ENCODE data around the gene EID2. TPM values are rescaled to one million over a fixed set of nuclear protein-coding genes. Genes with fewer than 3 reads are reported as not detected.

Gene EID2
- total RNA-seq, 1 donor from 2014 or later: 19.6 TPM

- DNase-seq (ENCODE audit: low read depth, low spot score): no peak
Observed at GRCh38 chr19:39533791-39534190, 6.2 kb downstream of the EID2 start.

DNA sequence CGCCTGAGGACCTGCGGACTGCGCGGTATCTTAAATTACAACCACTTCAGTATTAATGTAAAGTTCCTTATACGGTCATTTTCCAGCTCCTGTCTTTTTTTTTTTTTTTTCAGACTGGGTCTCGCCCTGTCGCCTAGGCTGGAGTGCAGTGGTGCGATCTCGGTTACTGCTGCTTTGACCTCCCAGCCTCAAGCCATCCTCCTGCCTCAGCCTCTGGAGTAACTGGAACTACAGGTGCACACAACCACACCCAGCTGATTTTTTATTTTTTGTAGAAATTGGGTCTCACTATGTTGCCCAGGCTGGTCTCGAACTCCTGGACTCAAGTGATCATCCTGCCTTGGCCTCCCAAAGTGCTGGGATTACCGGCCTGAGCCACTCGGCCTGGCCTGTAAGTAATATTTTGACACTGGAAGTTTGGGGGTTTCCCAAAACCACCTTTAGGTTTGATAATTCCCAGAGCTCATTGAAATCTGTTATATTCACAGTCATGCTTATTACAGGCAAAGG, 6.9 kb downstream of the EID2 start:
- no peak for DNase-seq (ENCODE audit: low read depth, low spot score)

- peak; percentile 87 for DNase-seq (ENCODE audit: low read depth, low spot score)
Observed at GRCh38 chr19:39532233-39533002, 7.5 kb downstream of the EID2 start, which contains the start of gene EID2B. TSS of gene EID2B (minus strand) at chr19:39532852. CDS start at chr19:39532802, 50 bp downstream.

GRCh38 chr19:39531834-39532232, 8.1 kb downstream of the EID2 start:
- DNase-seq (ENCODE audit: low read depth, low spot score): no peak

GRCh38 chr19:39525205-39525604, 14.8 kb downstream of the EID2 start:
- no peak for DNase-seq (ENCODE audit: low read depth, low spot score)

DNA sequence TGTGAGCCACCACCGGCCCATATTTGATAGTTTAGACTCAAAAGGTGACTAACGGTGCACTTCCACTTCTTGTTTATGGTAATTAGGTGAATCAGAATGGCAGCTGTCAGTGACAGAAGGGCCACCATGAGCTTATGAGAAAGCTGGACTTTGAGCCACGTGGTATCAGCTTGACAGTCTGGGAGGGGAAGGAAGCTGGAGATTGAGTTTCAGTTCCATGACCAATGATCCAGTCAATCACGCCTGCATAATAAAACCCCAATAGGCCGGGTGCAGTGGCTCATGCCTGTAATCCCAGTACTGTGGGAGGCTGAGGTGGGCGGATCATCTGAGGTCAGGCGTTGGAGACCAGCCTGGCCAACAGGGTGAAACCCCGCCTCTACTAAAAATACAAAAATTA, 15.5 kb downstream of the EID2 start:
- DNase-seq (ENCODE audit: low read depth, low spot score): no peak

- no peak for DNase-seq (ENCODE audit: low read depth, low spot score)
Observed at GRCh38 chr19:39520541-39521484, 19.1 kb downstream of the EID2 start.

GRCh38 chr19:39518975-39519374, 21.0 kb downstream of the EID2 start:
- no peak for DNase-seq (ENCODE audit: low read depth, low spot score)

DNA sequence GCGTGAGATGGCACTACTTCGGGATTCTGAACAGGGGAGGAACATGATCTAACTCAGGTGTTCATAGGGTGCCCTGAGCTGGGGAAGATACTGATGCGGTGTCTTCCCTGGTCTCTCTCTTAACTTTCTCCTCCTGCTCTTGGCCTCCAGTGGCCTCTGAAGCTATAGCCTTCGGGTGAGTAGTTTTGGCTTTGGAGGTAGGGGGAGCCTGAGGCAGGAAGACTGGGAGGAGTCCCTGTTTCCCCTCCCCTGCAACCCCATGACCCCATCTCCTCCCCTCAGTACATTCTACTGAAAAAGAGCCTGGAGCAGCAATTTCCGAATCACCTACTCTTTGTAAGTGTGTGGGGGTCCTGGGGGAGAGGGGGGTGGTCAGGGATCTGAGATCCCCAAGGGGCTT, 21.5 kb downstream of the EID2 start:
- no peak for DNase-seq (ENCODE audit: low read depth, low spot score)

DNA sequence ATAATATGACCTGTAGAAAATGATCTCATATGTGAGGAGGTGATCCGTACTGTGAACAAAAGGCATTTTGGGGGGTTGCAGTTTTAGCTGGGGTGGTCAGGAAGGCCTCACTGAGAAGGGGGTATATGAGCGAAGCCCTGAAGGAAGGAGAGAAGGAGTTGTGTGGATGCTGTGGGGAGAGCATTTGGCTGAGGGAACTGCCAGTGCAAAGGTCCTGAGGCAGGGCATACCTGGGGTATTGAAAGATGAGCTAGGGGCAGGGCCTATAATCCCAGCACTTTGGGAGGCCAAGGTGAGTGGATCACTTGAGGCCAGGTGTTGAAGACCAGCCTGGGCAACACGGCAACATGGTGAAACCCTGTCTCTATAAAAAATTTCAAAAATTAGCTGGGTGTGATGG, 22.5 kb downstream of the EID2 start:
- DNase-seq (ENCODE audit: low read depth, low spot score): no peak

GRCh38 chr19:39516270-39516669, 23.7 kb downstream of the EID2 start:
- no peak for DNase-seq (ENCODE audit: low read depth, low spot score)

GRCh38 chr19:39515551-39516191, 24.3 kb downstream of the EID2 start:
- no peak for DNase-seq (ENCODE audit: low read depth, low spot score)

DNA sequence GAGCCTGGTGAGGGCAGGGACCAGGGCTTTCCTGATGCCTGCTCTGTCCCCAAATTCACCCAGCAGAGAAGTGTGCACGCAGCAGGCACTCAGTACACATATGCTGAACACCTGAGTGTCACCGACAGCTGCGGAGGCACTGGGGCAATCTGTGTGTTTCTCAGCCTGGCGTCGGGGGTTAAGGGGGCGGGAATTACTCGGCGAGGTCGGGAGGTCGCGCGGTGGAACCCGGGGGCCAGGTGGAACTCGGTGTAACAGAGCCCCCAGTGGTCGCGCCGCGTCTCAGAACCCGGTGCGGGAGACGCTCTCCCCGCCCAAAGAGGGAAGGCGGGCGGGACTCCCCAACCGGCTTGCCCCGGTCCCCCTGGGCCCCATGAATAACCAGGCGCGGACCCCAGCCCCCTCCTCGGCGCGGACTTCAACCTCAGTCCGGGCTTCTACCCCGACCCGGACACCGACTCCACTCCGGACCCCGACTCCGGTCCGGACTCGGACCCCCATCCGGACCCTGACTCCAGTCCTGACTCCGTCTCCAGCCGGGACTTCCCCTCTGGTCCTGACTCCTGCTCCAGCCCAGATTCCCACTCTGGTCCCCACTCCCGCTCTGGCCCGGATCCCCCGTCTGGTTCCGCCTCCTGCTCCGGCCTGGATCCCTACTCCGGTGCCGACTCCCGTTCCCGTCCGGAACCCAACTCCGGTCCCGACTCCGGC, 25.0 kb downstream of the EID2 start, which contains the start of gene SELENOV:
Gene SELENOV (plus strand): TSS at position 300 of the 711 bp plus-strand sequence. CDS start 74 bp downstream, at position 374.
- no peak for DNase-seq (ENCODE audit: low read depth, low spot score)

- DNase-seq (ENCODE audit: low read depth, low spot score): no peak
Observed at GRCh38 chr19:39512988-39513387, 27.0 kb downstream of the EID2 start.

- DNase-seq (ENCODE audit: low read depth, low spot score): no peak
Observed at GRCh38 chr19:39509233-39509632, 30.7 kb downstream of the EID2 start.

DNA sequence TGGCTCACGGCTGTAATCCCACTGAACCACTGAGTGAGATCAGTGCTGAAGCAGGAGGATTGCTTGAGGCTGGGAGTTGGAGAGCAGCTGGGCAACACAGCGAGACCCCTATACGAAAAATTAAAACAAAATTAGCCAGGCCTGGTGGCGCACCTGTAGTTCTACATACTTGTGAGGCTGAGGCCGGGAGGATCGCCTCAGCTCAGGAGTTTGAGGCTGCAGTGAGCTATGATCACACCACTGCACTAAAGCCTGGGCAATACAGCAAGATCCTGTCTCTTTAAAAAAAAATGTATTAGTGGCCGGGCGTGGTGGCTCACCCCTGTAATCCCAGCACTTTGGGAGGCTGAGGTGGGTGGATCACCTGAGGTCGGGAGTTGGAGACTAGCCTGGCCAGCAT, 31.3 kb downstream of the EID2 start:
- DNase-seq (ENCODE audit: low read depth, low spot score): no peak

GRCh38 chr19:39507715-39508364, 32.1 kb downstream of the EID2 start:
- no peak for DNase-seq (ENCODE audit: low read depth, low spot score)

DNA sequence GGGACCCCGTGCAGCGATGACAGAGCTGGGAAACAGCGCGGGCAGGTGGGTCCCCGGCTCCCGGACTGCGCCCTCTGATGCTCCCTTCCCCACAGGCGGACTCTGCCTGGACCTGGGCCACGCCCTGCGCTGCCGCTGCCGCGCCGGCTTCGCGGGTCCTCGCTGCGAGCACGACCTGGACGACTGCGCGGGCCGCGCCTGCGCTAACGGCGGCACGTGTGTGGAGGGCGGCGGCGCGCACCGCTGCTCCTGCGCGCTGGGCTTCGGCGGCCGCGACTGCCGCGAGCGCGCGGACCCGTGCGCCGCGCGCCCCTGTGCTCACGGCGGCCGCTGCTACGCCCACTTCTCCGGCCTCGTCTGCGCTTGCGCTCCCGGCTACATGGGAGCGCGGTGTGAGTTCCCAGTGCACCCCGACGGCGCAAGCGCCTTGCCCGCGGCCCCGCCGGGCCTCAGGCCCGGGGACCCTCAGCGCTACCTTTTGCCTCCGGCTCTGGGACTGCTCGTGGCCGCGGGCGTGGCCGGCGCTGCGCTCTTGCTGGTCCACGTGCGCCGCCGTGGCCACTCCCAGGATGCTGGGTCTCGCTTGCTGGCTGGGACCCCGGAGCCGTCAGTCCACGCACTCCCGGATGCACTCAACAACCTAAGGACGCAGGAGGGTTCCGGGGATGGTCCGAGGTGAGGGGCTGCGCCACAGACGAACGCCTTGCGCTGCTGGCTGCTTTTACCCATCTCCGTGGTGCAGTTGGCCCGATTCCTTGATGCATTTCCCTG, 32.8 kb downstream of the EID2 start:
- peak; percentile 7 for DNase-seq (ENCODE audit: low read depth, low spot score)

DNA sequence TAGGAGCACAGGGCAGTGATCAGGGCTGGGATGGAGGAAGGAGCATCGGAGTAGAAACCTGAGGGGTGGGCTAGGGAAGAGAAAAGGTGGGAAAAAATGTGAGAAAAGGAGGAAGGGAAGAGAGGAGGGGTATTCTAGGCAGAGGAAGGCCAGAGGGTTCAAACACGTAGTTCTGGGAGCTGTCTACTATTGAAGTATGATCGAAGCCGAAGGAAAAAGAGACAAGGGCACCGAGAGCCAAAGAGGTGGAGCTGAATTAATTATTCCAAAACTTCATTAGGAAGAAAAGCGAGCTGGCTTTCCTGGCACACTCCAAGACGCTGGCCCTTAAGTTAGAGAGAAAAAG, 33.4 kb downstream of the EID2 start:
- no peak for DNase-seq (ENCODE audit: low read depth, low spot score)

Measured in pulmonary artery endothelial cell (primary cell).